ENCODE measurements around the gene TAS1R1. TPM values are rescaled to one million over a fixed set of nuclear protein-coding genes. Genes with fewer than 3 reads are reported as not detected.
"Not testable (repeated sequence)": the region's sequence is repeated elsewhere in the genome, so short reads cannot be mapped to it uniquely, and the experiment has no call there.

Gene TAS1R1
- total and polyA plus RNA-seq, 3 experiments from 2014 or later = not detected

- H3K27me3 ChIP-seq (ENCODE audit: insufficient read depth, low read length, poor library complexity, severe bottlenecking) = no peaks in the 10 kb centered on the region
- peaks cover 59% of the 10 kb centered on the region for H3K4me1 ChIP-seq (ENCODE audit: insufficient read depth, low read length)
- POLR2A ChIA-PET = interaction anchor here (0.6 kb wide), 1 partner anchor 21 kb away, joined by 3 read pairs; no protein-coding TSS in a partner anchor
- Mint-ChIP-seq H3K36me3 (peaks cover 0 to 83% (median 4%) of the 10 kb centered on the region in 3 donors), H3K4me3 (peak overlapping the region in 1 of 7 donors; percentile 62), H3K4me1 (peaks cover 42 to 82% (median 43%) of the 10 kb centered on the region in 3 donors), H3K27me3 (no peaks in the 10 kb centered on the region), H3K9me3 (no peaks in the 10 kb centered on the region), H3K27ac (peak overlapping the region in 3 of 8 donors; percentile 35 to 57 (median 39))
- H3K36me3 ChIP-seq (ENCODE audit: insufficient read depth, low read length) = peaks cover 52% of the 10 kb centered on the region
- H3K4me3 ChIP-seq (ENCODE audit: low read length) = no peak overlapping the region
- CTCF ChIA-PET = no interaction called here
- H3K27ac ChIP-seq (ENCODE audit: low read depth, low read length) = no peak overlapping the region
- H3K9me3 ChIP-seq (ENCODE audit: low read length) = no peaks in the 10 kb centered on the region
- no peak for DNase-seq
Observed at GRCh38 chr1:6594977-6595740, 40.1 kb downstream of the TAS1R1 start.

- Mint-ChIP-seq H3K4me1 (peaks cover 45 to 79% (median 53%) of the 10 kb centered on the region in 3 donors), H3K4me3 (peak overlapping the region in 2 of 7 donors; percentile 62 to 74), H3K9me3 (no peaks in the 10 kb centered on the region), H3K36me3 (peaks cover 0 to 80% (median 4%) of the 10 kb centered on the region in 3 donors), H3K27ac (peak overlapping the region in 3 of 8 donors; percentile 22 to 50 (median 45)), H3K27me3 (no peaks in the 10 kb centered on the region)
- Histone ChIP-seq H3K27ac (ENCODE audit: low read depth, low read length) (no peak overlapping the region), H3K9me3 (ENCODE audit: low read length) (no peaks in the 10 kb centered on the region), H3K36me3 (ENCODE audit: insufficient read depth, low read length) (peaks cover 52% of the 10 kb centered on the region), H3K4me1 (ENCODE audit: insufficient read depth, low read length) (peaks cover 60% of the 10 kb centered on the region), H3K4me3 (ENCODE audit: low read length) (no peak overlapping the region), H3K27me3 (ENCODE audit: insufficient read depth, low read length, poor library complexity, severe bottlenecking) (no peaks in the 10 kb centered on the region)
- POLR2A ChIA-PET = interaction anchor here (1.4 to 1.5 kb wide), 2 partner anchors 12 to 16 kb away, joined by 3 to 4 read pairs; partner anchors contain the start of gene ZBTB48
- DNase-seq = no peak
- CTCF ChIA-PET = no interaction called here
Observed at GRCh38 chr1:6596351-6596750, 41.2 kb downstream of the TAS1R1 start.

- Histone ChIP-seq H3K27ac (ENCODE audit: low read depth, low read length) (no peak overlapping the region), H3K4me3 (ENCODE audit: low read length) (no peak overlapping the region), H3K9me3 (ENCODE audit: low read length) (no peaks in the 10 kb centered on the region), H3K4me1 (ENCODE audit: insufficient read depth, low read length) (peaks cover 53% of the 10 kb centered on the region), H3K27me3 (ENCODE audit: insufficient read depth, low read length, poor library complexity, severe bottlenecking) (no peaks in the 10 kb centered on the region), H3K36me3 (ENCODE audit: insufficient read depth, low read length) (peaks cover 52% of the 10 kb centered on the region)
- ChIA-PET POLR2A (interaction anchor here (1.4 to 1.5 kb wide), 2 partner anchors 13 to 17 kb away, joined by 3 to 4 read pairs; partner anchors contain the start of gene ZBTB48), CTCF (interaction anchor here (1.0 to 1.6 kb wide), 3 partner anchors 43 to 111 kb away, joined by 3 to 6 read pairs (median 3); partner anchors contain the start of gene NOL9)
- peak overlapping the region in 3 of 8 donors; percentile 21 to 45 (median 22) for H3K27ac Mint-ChIP-seq
- H3K9me3 Mint-ChIP-seq = no peaks in the 10 kb centered on the region
- DNase-seq = no peak
- H3K36me3 Mint-ChIP-seq = peaks cover 0 to 78% (median 4%) of the 10 kb centered on the region in 3 donors
- H3K4me1 Mint-ChIP-seq = peaks cover 45 to 71% (median 48%) of the 10 kb centered on the region in 3 donors
- no peaks in the 10 kb centered on the region for H3K27me3 Mint-ChIP-seq
- peak overlapping the region in 3 of 7 donors; percentile 26 to 40 (median 38) for H3K4me3 Mint-ChIP-seq
Observed at GRCh38 chr1:6596886-6597776, 42.0 kb downstream of the TAS1R1 start.

- Histone ChIP-seq H3K27ac (ENCODE audit: low read depth, low read length) (no peak overlapping the region), H3K4me3 (ENCODE audit: low read length) (no peak overlapping the region), H3K36me3 (ENCODE audit: insufficient read depth, low read length) (peaks cover 51% of the 10 kb centered on the region), H3K9me3 (ENCODE audit: low read length) (no peaks in the 10 kb centered on the region), H3K4me1 (ENCODE audit: insufficient read depth, low read length) (peaks cover 50% of the 10 kb centered on the region), H3K27me3 (ENCODE audit: insufficient read depth, low read length, poor library complexity, severe bottlenecking) (no peaks in the 10 kb centered on the region)
- H3K4me3 Mint-ChIP-seq = peak overlapping the region in 2 of 7 donors; percentile 14 to 99
- ChIA-PET CTCF (interaction anchor here (1.0 to 4.6 kb wide), 5 partner anchors 10 to 112 kb away, joined by 3 to 28 read pairs (median 4); partner anchors contain the start of genes NOL9 and ZBTB48), POLR2A (interaction anchor here (1.4 to 1.5 kb wide), 2 partner anchors 13 to 18 kb away, joined by 3 to 4 read pairs; partner anchors contain the start of gene ZBTB48)
- no peak for DNase-seq
- H3K9me3 Mint-ChIP-seq = no peaks in the 10 kb centered on the region
- H3K36me3 Mint-ChIP-seq = peaks cover 0 to 74% (median 4%) of the 10 kb centered on the region in 3 donors
- H3K27me3 Mint-ChIP-seq = no peaks in the 10 kb centered on the region
- H3K4me1 Mint-ChIP-seq = peaks cover 45 to 66% (median 48%) of the 10 kb centered on the region in 3 donors
- H3K27ac Mint-ChIP-seq = no peak overlapping the region
Observed at GRCh38 chr1:6597777-6598131, 42.6 kb downstream of the TAS1R1 start.

- POLR2A ChIA-PET = interaction anchor here (0.6 to 7.2 kb wide), 8 partner anchors 13 to 186 kb away, joined by 3 to 64 read pairs (median 3); partner anchors contain the start of genes CAMTA1, NOL9, PHF13 and TAS1R1
- Mint-ChIP-seq H3K4me1 (peaks cover 51 to 72% (median 54%) of the 10 kb centered on the region in 3 donors), H3K36me3 (peaks cover 0 to 62% (median 4%) of the 10 kb centered on the region in 3 donors), H3K27me3 (no peaks in the 10 kb centered on the region), H3K4me3 (peak overlapping the region; percentile 92 to 99 (median 98)), H3K27ac (peak overlapping the region; percentile 86 to 97 (median 93)), H3K9me3 (no peaks in the 10 kb centered on the region)
- H3K4me3 ChIP-seq (ENCODE audit: low read length) = peak overlapping the region; percentile 95
- H3K27me3 ChIP-seq (ENCODE audit: insufficient read depth, low read length, poor library complexity, severe bottlenecking) = no peaks in the 10 kb centered on the region
- H3K4me1 ChIP-seq (ENCODE audit: insufficient read depth, low read length) = peaks cover 57% of the 10 kb centered on the region
- peak; percentile 30 to 71 (median 46) for DNase-seq
- H3K9me3 ChIP-seq (ENCODE audit: low read length) = no peaks in the 10 kb centered on the region
- peak overlapping the region; percentile 40 for H3K27ac ChIP-seq (ENCODE audit: low read depth, low read length)
- CTCF ChIA-PET = interaction anchor here (0.8 to 4.6 kb wide), 11 partner anchors 8 to 113 kb away, joined by 3 to 28 read pairs (median 4); partner anchors contain the start of genes NOL9, TAS1R1, THAP3 and ZBTB48
- H3K36me3 ChIP-seq (ENCODE audit: insufficient read depth, low read length) = peaks cover 37% of the 10 kb centered on the region
Observed at GRCh38 chr1:6599141-6599975, 44.3 kb downstream of the TAS1R1 start.

GRCh38 chr1:6599991-6600390, 44.9 kb downstream of the TAS1R1 start:
- Mint-ChIP-seq H3K27ac (peak overlapping the region; percentile 86 to 97 (median 95)), H3K4me3 (peak overlapping the region; percentile 92 to 99 (median 98)), H3K36me3 (peaks cover 0 to 57% (median 3%) of the 10 kb centered on the region in 3 donors), H3K4me1 (peaks cover 49 to 72% (median 54%) of the 10 kb centered on the region in 3 donors)
- not testable (repeated sequence) for H3K9me3 ChIP-seq (ENCODE audit: low read length); H3K27me3 Mint-ChIP-seq; H3K27me3 ChIP-seq (ENCODE audit: insufficient read depth, low read length, poor library complexity, severe bottlenecking); H3K9me3 Mint-ChIP-seq; DNase-seq
- ChIA-PET POLR2A (interaction anchor here (0.6 to 7.2 kb wide), 9 partner anchors 13 to 185 kb away, joined by 3 to 64 read pairs (median 3); partner anchors contain the start of genes CAMTA1, NOL9, PHF13 and TAS1R1), CTCF (interaction anchor here (0.8 to 4.6 kb wide), 12 partner anchors 9 to 114 kb away, joined by 3 to 28 read pairs (median 4); partner anchors contain the start of genes NOL9, TAS1R1, THAP3 and ZBTB48)
- peaks cover 61% of the 10 kb centered on the region for H3K4me1 ChIP-seq (ENCODE audit: insufficient read depth, low read length)
- H3K4me3 ChIP-seq (ENCODE audit: low read length) = peak overlapping the region; percentile 81
- H3K27ac ChIP-seq (ENCODE audit: low read depth, low read length) = peak overlapping the region; percentile 94
- peaks cover 32% of the 10 kb centered on the region for H3K36me3 ChIP-seq (ENCODE audit: insufficient read depth, low read length)
